Right lobe of liver (tissue), 6 donors: Measurements from ENCODE around the gene COX19. TPM values are rescaled to one million over a fixed set of nuclear protein-coding genes. Genes with fewer than 3 reads are reported as not detected.

Source experiments
- ATAC-seq, 4 donors: fragments of 200-7000 bp; cut with Tn5 transposase; one replicate each; pipeline ENCODE4 v1.9.1; 2020; ENCODE audit warnings: mild to moderate bottlenecking in 4 of 4, moderate library complexity in 4 of 4
- DNase-seq, 3 donors: peaks; one replicate each; pipeline ENCODE4 v3.0.0-alpha.2; 2020
- H3K27ac ChIP-seq, 3 donors: fragments of 200-600 bp; one replicate each; pipeline ENCODE4 v1.8.0; 2022
- H3K27me3 ChIP-seq, 2 donors: fragments of 200-600 bp; one replicate each; pipeline ENCODE4 v1.8.0; 2022
- H3K36me3 ChIP-seq, 4 donors: fragments of 200-600 bp; sonication (generic) in 1 of 4; one replicate each; pipeline versions ENCODE4 v1.5.1 to v1.8.0; 2017 to 2022; ENCODE audit warnings: control low read depth in 1 of 4
- H3K4me1 ChIP-seq, 4 donors: fragments of 200-600 bp; sonication (generic) in 1 of 4; one replicate each; pipeline versions ENCODE4 v1.5.1 to v1.8.0; 2017 to 2022; ENCODE audit warnings: control low read depth in 1 of 4
- H3K4me3 ChIP-seq, 3 donors: fragments of 200-600 bp; one replicate each; pipeline ENCODE4 v1.8.0; 2022
- H3K9me3 ChIP-seq, 4 donors: fragments of 200-600 bp; sonication (generic) in 1 of 4; one replicate each; pipeline versions ENCODE4 v1.5.1 to v1.8.0; 2017 to 2022; ENCODE audit warnings: control low read depth in 1 of 4
- CTCF ChIP-seq, 4 donors: fragments of 200-600 bp in 3 of 4; fragments of 450-650 bp in 1 of 4; IDR thresholded peaks; one replicate each; pipeline versions ENCODE4 v1.5.1 to v1.8.0; 2016 to 2022; ENCODE audit warnings: antibody characterized with exemption in 4 of 4, mild to moderate bottlenecking in 2 of 4
- POLR2A ChIP-seq: fragments of 450-650 bp; IDR thresholded peaks from one replicate; pipeline ENCODE4 v1.6.1; 2017; ENCODE audit warnings: antibody characterized with exemption, mild to moderate bottlenecking
- WGBS: methylation state at CpG from one replicate; pipeline ENCODE4 v1.1.6; 2018; ENCODE audit warnings: low coverage, low lambda C conversion rate; ENCODE audit not compliant: insufficient coverage; ENCODE audit errors: missing lambda C conversion rate; 5-methylcytosine and 5-hydroxymethylcytosine counted together
- intact Hi-C, 2 donors: fragments of 100-400 bp; cut with DNase I; formaldehyde crosslinking; loops; one replicate each; pipeline versions ENCODE4 v1.11.2 to v1.14.1; 2022
- total RNA-seq, 6 experiments: library from RNA; depleted of rRNA in 2 of 6; stranded (reverse); fragments of >200 nt in 2 of 6; fragmentation: NEBNext Ultra II Directional in 3 of 6; extraction: Animal tissue kit (Norgen Biotek cat#: 25700) in 3 of 6; gene quantifications; one replicate each; pipeline versions ENCODE4 v1.1.0 to v1.2.4, GENCODE V29; 2016 to 2023
- donor health status: DM: no; HTN: yes; CAD: no.
- donor health status: DM: no; HTN: no; CAD: no.
- donor health status: DM: no; HTN: no; CAD: no.
- donor health status: DM: no; HTN: yes; CAD: no.
- donor health status: DM: no; HTN: yes; CAD: no.

Gene COX19
- total RNA-seq, 6 experiments from 2014 or later: 3.2 to 6.5 (median 4.0) TPM

GRCh38 chr7:983616-984071 lies 8.3 kb upstream of the COX19 start:
- DNase-seq (no peak), ATAC-seq (no peak)
- Histone ChIP-seq H3K27ac (no peak overlapping the region), H3K4me1 (no peaks in the 10 kb centered on the region), H3K4me3 (no peak overlapping the region), H3K9me3 (no peaks in the 10 kb centered on the region), H3K36me3 (no peaks in the 10 kb centered on the region), H3K27me3 (no peaks in the 10 kb centered on the region)
- no CpG with 5 or more reads among the region's 20 CpGs for WGBS
- intact Hi-C loops: no loop called here
- no peak for TF ChIP-seq POLR2A
- no peak for TF ChIP-seq CTCF (IDR thresholded peaks at IDR 0.05)

GRCh38 chr7:983004-983615 lies 7.8 kb upstream of the COX19 start, which contains the start of gene CYP2W1:
Gene CYP2W1, plus strand, starts transcription at chr7:983181. Its CDS starts 31 bp downstream, at chr7:983212.
- H3K4me3 ChIP-seq: no peak within 1 kb of the TSS
- no peaks in the 10 kb centered on the region for H3K36me3 ChIP-seq
- no peaks in the 10 kb centered on the region for H3K9me3 ChIP-seq
- ATAC-seq (no peak), DNase-seq (no peak)
- WGBS: 64% methylated on average over 4 of the region's 34 CpGs
- H3K27ac ChIP-seq: no peak within 1 kb of the TSS
- H3K27me3 ChIP-seq: no peaks in the 10 kb centered on the region
- TF ChIP-seq POLR2A (no peak), CTCF (IDR thresholded peaks at IDR 0.05) (no peak)
- intact Hi-C loops: no loop called here
- H3K4me1 ChIP-seq: no peaks in the 10 kb centered on the region

GRCh38 chr7:982511-983003 lies 7.2 kb upstream of the COX19 start:
- no peak overlapping the region for H3K4me3 ChIP-seq
- no CpG with 5 or more reads among the region's 10 CpGs for WGBS
- intact Hi-C loops: no loop called here
- H3K27ac ChIP-seq: no peak overlapping the region
- no peaks in the 10 kb centered on the region for H3K27me3 ChIP-seq
- H3K4me1 ChIP-seq: peaks cover 0 to 5% (median 2%) of the 10 kb centered on the region in 4 donors
- no peak for ATAC-seq
- no peaks in the 10 kb centered on the region for H3K9me3 ChIP-seq
- no peaks in the 10 kb centered on the region for H3K36me3 ChIP-seq
- DNase-seq: no peak
- TF ChIP-seq POLR2A (no peak), CTCF (IDR thresholded peaks at IDR 0.05) (no peak)

GRCh38 chr7:981793-982510 lies 6.6 kb upstream of the COX19 start:
- no peak overlapping the region for H3K27ac ChIP-seq
- no peaks in the 10 kb centered on the region for H3K36me3 ChIP-seq
- no peaks in the 10 kb centered on the region for H3K9me3 ChIP-seq
- DNase-seq (no peak), ATAC-seq (no peak)
- intact Hi-C loops: no loop called here
- 68% methylated on average over 2 of the region's 19 CpGs for WGBS
- H3K4me1 ChIP-seq: peaks cover 0 to 11% (median 5%) of the 10 kb centered on the region in 4 donors
- TF ChIP-seq CTCF (IDR thresholded peaks at IDR 0.05) (no peak), POLR2A (no peak)
- no peaks in the 10 kb centered on the region for H3K27me3 ChIP-seq
- H3K4me3 ChIP-seq: no peak overlapping the region
